HepG2 (cell line): ENCODE measurements around the gene C16orf89. TPM values are rescaled to one million over a fixed set of nuclear protein-coding genes. Genes with fewer than 3 reads are reported as not detected.

Experiments used
- ARID2 ChIP-seq: sonication (generic); formaldehyde crosslinking; IDR thresholded peaks from 2 replicates; pipeline ENCODE4 v1.8.1; 2022; ENCODE audit warnings: mild to moderate bottlenecking, missing genetic modification reagents, borderline replicate concordance
- HNF4G ChIP-seq, 2 experiments: sonication (generic) in 1 of 2; formaldehyde crosslinking in 1 of 2; IDR thresholded peaks; 2 replicates each; pipeline versions ENCODE4 v1.4.0 to v1.6.1; 2011 to 2020; ENCODE audit warnings: borderline replicate concordance in 2 of 2, low read depth in 2 of 2, mild to moderate bottlenecking in 2 of 2, low read length in 1 of 2, missing genetic modification reagents in 1 of 2, moderate library complexity in 1 of 2
- IKZF4 ChIP-seq: sonication (generic); formaldehyde crosslinking; IDR thresholded peaks from 2 replicates; pipeline ENCODE4 v1.5.1; 2020; ENCODE audit warnings: borderline replicate concordance, mild to moderate bottlenecking, low read depth, missing genetic modification reagents; ENCODE audit errors: not compliant biosample characterization
- IRF2 ChIP-seq: IDR thresholded peaks from 2 replicates; pipeline ENCODE4 v1.6.1; 2018; ENCODE audit warnings: missing genetic modification reagents, missing compliant biosample characterization
- MEF2D ChIP-seq: sonication (generic); formaldehyde crosslinking; IDR thresholded peaks from 2 replicates; pipeline ENCODE4 v1.5.1; 2020; ENCODE audit warnings: mild to moderate bottlenecking, missing genetic modification reagents
- PHB2 ChIP-seq: fragments of 450-650 bp; IDR thresholded peaks from 2 replicates; pipeline ENCODE4 v1.6.1; 2018; ENCODE audit not compliant: partially characterized antibody
- RFX5 ChIP-seq: IDR thresholded peaks from 2 replicates; pipeline ENCODE4 v1.6.1; 2011; ENCODE audit warnings: low read depth, low read length, improper control_type of control experiment
- U2AF1 ChIP-seq: fragments of 200-400 bp; formaldehyde crosslinking; optimal IDR thresholded peaks from 2 replicates; pipeline ENCODE3; 2017; ENCODE audit warnings: mild to moderate bottlenecking, low read depth, low read length
- YEATS2 ChIP-seq: sonication (generic); formaldehyde crosslinking; IDR thresholded peaks from 2 replicates; pipeline ENCODE4 v1.4.0; 2020; ENCODE audit warnings: missing genetic modification reagents, borderline replicate concordance
- ZMYM4 ChIP-seq: sonication (generic); formaldehyde crosslinking; IDR thresholded peaks from 2 replicates; pipeline ENCODE4 v1.8.1; 2023; ENCODE audit warnings: mild to moderate bottlenecking, missing genetic modification reagents
- ZNF329 ChIP-seq: sonication (generic); formaldehyde crosslinking; IDR thresholded peaks from 2 replicates; pipeline ENCODE4 v1.9.0; 2021; ENCODE audit warnings: low read depth, mild to moderate bottlenecking, missing genetic modification reagents
- ZNF7 ChIP-seq: IDR thresholded peaks from 2 replicates; pipeline ENCODE4 v1.6.1; 2016; ENCODE audit warnings: missing biosample characterization, missing genetic modification reagents
- ZNF839 ChIP-seq: sonication (generic); formaldehyde crosslinking; IDR thresholded peaks from 2 replicates; pipeline ENCODE4 v1.4.0; 2020; ENCODE audit warnings: missing genetic modification reagents, mild to moderate bottlenecking, borderline replicate concordance
- polyA plus RNA-seq, 8 experiments: library from polyadenylated mRNA; depleted of rRNA in 3 of 8; stranded (reverse) in 7 of 8; unstranded in 1 of 8; fragments of >200 nt; fragmentation: Illumina TruSeq in 4 of 8; extraction: Trizol in 4 of 8; gene quantifications; 2 replicates each; pipeline versions ENCODE4 v1.2.1 to v1.2.3, GENCODE V29; 2011 to 2016; ENCODE audit warnings: low read depth in 4 of 8, missing spikeins in 1 of 8, mixed read lengths in 1 of 8; ENCODE audit not compliant: insufficient read depth in 1 of 8
- total RNA-seq, 5 experiments: library from RNA; depleted of rRNA; stranded (reverse); fragments of >200 nt; fragmentation: Illumina TruSeq; extraction: Trizol; gene quantifications; 2 replicates each; pipeline ENCODE4 v1.2.3, GENCODE V29; 2016; ENCODE audit warnings: low read depth in 1 of 5
- TF ChIP-seq, protein P1 (sequence below), 2 experiments: sonication (generic) in 1 of 2; formaldehyde crosslinking in 1 of 2; IDR thresholded peaks; 2 replicates each; pipeline versions ENCODE4 v1.4.0 to v1.6.1; 2016 to 2020; ENCODE audit warnings: borderline replicate concordance in 1 of 2, low read depth in 1 of 2, mild to moderate bottlenecking in 1 of 2, missing genetic modification reagents in 1 of 2
- TF ChIP-seq, protein P2 (sequence below): sonication (generic); formaldehyde crosslinking; IDR thresholded peaks from 2 replicates; pipeline ENCODE4 v1.5.1; 2020; ENCODE audit warnings: mild to moderate bottlenecking, missing genetic modification reagents
- TF ChIP-seq, protein P3 (sequence below): sonication (generic); formaldehyde crosslinking; IDR thresholded peaks from 2 replicates; pipeline ENCODE4 v1.4.0; 2020; ENCODE audit warnings: mild to moderate bottlenecking, missing genetic modification reagents
- TF ChIP-seq, protein P4 (sequence below): sonication (generic); formaldehyde crosslinking; IDR thresholded peaks from 2 replicates; pipeline ENCODE4 v1.9.0; 2022; ENCODE audit warnings: missing genetic modification reagents, mild to moderate bottlenecking, borderline replicate concordance

The C16orf89 gene
- total and polyA plus RNA-seq, 2 of the 13 experiments (the other 11 are each of a cell fraction or from before 2014, with no cell fraction given): 1.9 to 3.4 TPM

DNA sequence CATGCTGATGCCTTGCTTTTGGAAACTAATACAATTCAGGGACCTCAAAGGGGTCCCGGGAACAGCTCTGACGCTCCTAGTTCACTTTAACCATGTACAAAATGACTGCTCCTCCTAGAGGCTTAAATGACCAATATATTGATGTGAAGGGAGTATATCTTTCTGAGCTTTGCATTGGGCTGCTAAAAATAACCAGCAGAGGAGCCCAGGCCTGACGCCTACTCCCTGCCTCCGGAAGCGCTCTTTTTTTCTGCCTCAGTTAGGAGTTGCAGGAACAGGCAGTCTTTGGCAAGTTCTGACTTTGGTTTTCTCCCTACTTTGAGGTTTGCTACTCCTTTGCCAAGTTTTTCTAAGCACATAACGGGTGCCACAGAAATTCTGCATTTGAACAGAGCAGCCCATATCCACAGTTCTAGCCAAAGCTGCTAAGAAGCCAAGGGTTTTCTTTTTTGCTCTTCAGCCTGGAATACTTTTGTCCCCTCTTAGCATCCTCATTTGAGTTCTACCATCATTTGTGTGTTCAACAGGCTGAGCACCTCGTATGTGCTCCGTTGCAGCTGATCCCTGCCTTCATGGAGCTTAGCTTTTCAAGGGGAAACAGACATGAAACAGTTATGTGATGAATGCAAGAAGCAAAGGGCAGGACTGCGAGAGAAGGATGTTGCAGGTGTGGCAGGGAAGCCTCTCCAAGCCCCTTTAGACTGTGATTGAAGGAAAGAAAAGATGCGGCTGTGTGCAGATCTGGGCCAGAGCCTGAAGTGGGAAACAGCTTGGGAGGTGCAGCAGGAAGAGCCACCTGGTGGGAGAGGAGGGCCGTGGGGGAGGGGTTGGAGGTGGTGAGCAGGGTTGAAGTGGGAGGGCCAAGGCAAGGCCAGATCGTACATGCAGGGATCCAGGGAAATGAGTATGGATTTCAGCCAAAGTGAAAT, 29.3 kb downstream of the C16orf89 start (continued):
- TF ChIP-seq, protein P1, sequence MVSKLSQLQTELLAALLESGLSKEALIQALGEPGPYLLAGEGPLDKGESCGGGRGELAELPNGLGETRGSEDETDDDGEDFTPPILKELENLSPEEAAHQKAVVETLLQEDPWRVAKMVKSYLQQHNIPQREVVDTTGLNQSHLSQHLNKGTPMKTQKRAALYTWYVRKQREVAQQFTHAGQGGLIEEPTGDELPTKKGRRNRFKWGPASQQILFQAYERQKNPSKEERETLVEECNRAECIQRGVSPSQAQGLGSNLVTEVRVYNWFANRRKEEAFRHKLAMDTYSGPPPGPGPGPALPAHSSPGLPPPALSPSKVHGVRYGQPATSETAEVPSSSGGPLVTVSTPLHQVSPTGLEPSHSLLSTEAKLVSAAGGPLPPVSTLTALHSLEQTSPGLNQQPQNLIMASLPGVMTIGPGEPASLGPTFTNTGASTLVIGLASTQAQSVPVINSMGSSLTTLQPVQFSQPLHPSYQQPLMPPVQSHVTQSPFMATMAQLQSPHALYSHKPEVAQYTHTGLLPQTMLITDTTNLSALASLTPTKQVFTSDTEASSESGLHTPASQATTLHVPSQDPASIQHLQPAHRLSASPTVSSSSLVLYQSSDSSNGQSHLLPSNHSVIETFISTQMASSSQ (IDR thresholded peaks at IDR 0.05; ENCODE audit: low read depth): no peak
- TF ChIP-seq, protein P1 (CRISPR knock-in tag; IDR thresholded peaks at IDR 0.05; ENCODE audit: borderline replicate concordance): no peak; the same call in 1 of the 2 replicates
- TF ChIP-seq ZMYM4 (CRISPR knock-in tag) (peak; percentile 48), ZNF329 (no peak), PHB2 (no peak), IRF2 (no peak), MEF2D (CRISPR knock-in tag) (peak; percentile 91), RFX5 (no peak; the same call in 1 of the 2 replicates), ZNF7 (CRISPR knock-in tag) (0 out of 2 replicates have a peak, but pooled peaks have one; percentile 2), ARID2 (peak; percentile 89; the same call in 1 of the 2 replicates), HNF4G (IDR thresholded peaks at IDR 0.05; ENCODE audit: borderline replicate concordance, low read depth, low read length) (no peak), HNF4G (CRISPR knock-in tag; IDR thresholded peaks at IDR 0.05; ENCODE audit: borderline replicate concordance, low read depth) (0 out of 2 replicates have a peak, but pooled peaks have one; percentile 51), U2AF1 (peak; percentile 51), ZNF839 (CRISPR knock-in tag) (0 out of 2 replicates have a peak, but pooled peaks have one; percentile 2), YEATS2 (peak; percentile 44), IKZF4 (CRISPR knock-in tag) (no peak)
- TF ChIP-seq, protein P2, sequence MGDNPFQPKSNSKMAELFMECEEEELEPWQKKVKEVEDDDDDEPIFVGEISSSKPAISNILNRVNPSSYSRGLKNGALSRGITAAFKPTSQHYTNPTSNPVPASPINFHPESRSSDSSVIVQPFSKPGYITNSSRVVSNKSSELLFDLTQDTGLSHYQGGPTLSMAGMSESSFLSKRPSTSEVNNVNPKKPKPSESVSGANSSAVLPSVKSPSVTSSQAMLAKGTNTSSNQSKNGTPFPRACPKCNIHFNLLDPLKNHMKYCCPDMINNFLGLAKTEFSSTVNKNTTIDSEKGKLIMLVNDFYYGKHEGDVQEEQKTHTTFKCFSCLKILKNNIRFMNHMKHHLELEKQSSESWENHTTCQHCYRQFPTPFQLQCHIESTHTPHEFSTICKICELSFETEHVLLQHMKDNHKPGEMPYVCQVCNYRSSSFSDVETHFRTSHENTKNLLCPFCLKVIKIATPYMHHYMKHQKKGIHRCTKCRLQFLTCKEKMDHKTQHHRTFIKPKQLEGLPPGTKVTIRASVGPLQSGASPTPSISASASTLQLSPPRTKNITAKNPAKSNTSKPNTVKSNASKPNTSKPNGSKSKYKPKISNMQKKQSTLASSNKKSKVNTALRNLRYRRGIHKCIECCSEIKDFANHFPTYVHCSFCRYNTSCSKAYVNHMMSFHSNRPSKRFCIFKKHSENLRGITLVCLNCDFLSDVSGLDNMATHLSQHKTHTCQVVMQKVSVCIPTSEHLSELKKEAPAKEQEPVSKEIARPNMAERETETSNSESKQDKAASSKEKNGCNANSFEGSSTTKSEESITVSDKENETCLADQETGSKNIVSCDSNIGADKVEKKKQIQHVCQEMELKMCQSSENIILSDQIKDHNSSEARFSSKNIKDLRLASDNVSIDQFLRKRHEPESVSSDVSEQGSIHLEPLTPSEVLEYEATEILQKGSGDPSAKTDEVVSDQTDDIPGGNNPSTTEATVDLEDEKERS (CRISPR knock-in tag): no peak; the same call in 1 of the 2 replicates
- TF ChIP-seq, protein P3, sequence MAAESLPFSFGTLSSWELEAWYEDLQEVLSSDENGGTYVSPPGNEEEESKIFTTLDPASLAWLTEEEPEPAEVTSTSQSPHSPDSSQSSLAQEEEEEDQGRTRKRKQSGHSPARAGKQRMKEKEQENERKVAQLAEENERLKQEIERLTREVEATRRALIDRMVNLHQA (CRISPR knock-in tag): no peak
- TF ChIP-seq, protein P4, sequence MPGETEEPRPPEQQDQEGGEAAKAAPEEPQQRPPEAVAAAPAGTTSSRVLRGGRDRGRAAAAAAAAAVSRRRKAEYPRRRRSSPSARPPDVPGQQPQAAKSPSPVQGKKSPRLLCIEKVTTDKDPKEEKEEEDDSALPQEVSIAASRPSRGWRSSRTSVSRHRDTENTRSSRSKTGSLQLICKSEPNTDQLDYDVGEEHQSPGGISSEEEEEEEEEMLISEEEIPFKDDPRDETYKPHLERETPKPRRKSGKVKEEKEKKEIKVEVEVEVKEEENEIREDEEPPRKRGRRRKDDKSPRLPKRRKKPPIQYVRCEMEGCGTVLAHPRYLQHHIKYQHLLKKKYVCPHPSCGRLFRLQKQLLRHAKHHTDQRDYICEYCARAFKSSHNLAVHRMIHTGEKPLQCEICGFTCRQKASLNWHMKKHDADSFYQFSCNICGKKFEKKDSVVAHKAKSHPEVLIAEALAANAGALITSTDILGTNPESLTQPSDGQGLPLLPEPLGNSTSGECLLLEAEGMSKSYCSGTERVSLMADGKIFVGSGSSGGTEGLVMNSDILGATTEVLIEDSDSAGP (CRISPR knock-in tag): peak; percentile 70
